ENCODE data around the gene KRT78.

Gene KRT78

DNA sequence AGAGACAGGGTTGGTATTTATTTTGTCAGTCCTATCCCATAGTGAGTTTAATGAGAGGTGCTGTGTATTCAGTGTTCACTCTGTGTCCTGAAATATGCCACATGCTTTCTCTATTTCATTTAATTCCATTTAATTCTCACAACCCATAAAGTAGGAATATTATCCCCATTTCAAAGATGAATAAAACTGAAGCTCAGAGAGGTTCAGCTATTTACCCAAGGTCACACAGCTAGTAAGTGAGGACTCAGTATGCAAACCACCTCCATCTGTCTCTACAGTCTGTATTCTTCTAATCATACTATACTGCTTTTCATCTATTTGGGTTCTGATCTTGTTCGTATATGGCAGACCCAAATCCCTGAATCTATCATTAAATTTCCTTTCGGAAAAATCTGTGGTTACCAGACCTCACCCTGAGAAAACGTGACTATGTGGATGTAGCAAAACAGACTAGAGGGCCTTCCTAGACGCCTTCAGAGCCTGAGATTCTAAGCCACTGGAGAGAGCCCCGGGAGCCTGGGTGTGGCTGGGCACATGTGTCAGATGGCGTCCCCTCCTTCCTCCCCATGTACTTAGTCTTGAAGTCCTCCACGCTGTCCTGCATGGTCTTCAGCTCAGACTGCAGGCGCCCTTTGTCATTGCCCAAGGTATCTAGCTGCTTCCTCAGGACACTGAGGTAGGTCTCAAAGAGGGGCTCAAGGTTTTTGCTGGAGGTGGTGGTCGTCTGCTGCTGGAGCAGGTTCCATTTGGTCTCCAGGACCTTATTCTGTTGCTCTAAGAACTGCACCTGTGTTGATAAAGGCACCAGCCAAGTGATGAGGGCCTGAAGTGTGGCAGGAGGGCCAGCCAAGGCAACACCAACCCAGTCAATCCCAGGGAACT lies 37.4 kb downstream of the KRT78 start:
- TF ChIP-seq MYC (IDR thresholded peaks at IDR 0.05; ENCODE audit: low read depth, low read length) (no peak), CTCF (IDR thresholded peaks at IDR 0.05; ENCODE audit: low read depth, low read length) (no peak), POLR2A (IDR thresholded peaks at IDR 0.05; ENCODE audit: extremely low read depth, insufficient read length) (no peak)
- TF ChIP-seq, protein P1, sequence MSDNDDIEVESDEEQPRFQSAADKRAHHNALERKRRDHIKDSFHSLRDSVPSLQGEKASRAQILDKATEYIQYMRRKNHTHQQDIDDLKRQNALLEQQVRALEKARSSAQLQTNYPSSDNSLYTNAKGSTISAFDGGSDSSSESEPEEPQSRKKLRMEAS (IDR thresholded peaks at IDR 0.05; ENCODE audit: low read depth, low read length), result no peak
- DNase-seq (ENCODE audit: low read depth), result no peak
- no peak overlapping the region for H3K4me3 ChIP-seq (ENCODE audit: low read depth, low read length)

GRCh38 chr12:52810554-52810953 lies 38.2 kb downstream of the KRT78 start:
- no peak for DNase-seq (ENCODE audit: low read depth)
- H3K4me3 ChIP-seq (ENCODE audit: low read depth, low read length), result no peak overlapping the region
- TF ChIP-seq CTCF (IDR thresholded peaks at IDR 0.05; ENCODE audit: low read depth, low read length), result no peak

GRCh38 chr12:52809166-52809565 lies 39.6 kb downstream of the KRT78 start:
- no peak for DNase-seq (ENCODE audit: low read depth)
- H3K4me3 ChIP-seq (ENCODE audit: low read depth, low read length), result no peak overlapping the region
- no peak for TF ChIP-seq CTCF (IDR thresholded peaks at IDR 0.05; ENCODE audit: low read depth, low read length)
- no peak for TF ChIP-seq MYC (IDR thresholded peaks at IDR 0.05; ENCODE audit: low read depth, low read length)
- TF ChIP-seq, protein P1 (IDR thresholded peaks at IDR 0.05; ENCODE audit: low read depth, low read length), result no peak
- no peak for TF ChIP-seq POLR2A (IDR thresholded peaks at IDR 0.05; ENCODE audit: extremely low read depth, insufficient read length)

DNA sequence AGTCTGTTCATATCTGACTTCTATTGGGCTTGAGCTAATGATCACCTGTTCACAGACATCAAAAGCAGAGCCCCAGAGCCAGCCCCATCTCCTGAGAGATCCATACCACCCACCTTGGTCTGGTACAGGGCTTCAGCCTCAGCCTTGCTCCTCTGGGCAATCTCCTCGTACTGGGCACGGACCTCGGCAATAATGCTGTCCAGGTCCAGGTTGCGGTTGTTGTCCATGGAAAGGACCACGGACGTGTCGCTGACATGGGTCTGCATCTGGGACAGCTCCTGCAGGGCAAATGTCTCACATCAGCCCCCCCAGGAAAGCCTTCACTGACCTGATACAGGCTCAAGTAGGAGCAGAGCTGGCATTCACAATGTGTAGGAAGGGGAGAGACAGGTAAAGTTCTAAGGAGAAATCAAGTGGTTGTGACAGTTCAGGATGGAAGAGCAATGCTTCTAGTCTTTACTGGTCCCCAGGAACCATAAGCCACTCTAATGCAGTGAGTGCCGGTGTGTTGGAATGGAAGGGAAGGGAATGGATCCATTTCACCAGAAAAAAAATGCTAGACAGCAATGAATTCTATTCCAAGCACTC lies 40.1 kb downstream of the KRT78 start:
- TF ChIP-seq, protein P1 (IDR thresholded peaks at IDR 0.05; ENCODE audit: low read depth, low read length), result no peak
- no peak for TF ChIP-seq CTCF (IDR thresholded peaks at IDR 0.05; ENCODE audit: low read depth, low read length)
- no peak for TF ChIP-seq MYC (IDR thresholded peaks at IDR 0.05; ENCODE audit: low read depth, low read length)
- TF ChIP-seq POLR2A (IDR thresholded peaks at IDR 0.05; ENCODE audit: extremely low read depth, insufficient read length), result no peak
- no peak overlapping the region for H3K4me3 ChIP-seq (ENCODE audit: low read depth, low read length)
- DNase-seq (ENCODE audit: low read depth), result no peak

GRCh38 chr12:52807544-52808470 lies 41.0 kb downstream of the KRT78 start:
- TF ChIP-seq CTCF (IDR thresholded peaks at IDR 0.05; ENCODE audit: low read depth, low read length), result no peak
- TF ChIP-seq, protein P1 (IDR thresholded peaks at IDR 0.05; ENCODE audit: low read depth, low read length), result no peak

More at GRCh38 chr12:52807544-52808470, 41.0 kb downstream of the KRT78 start:
- no peak for DNase-seq (ENCODE audit: low read depth)
- H3K4me3 ChIP-seq (ENCODE audit: low read depth, low read length), result no peak overlapping the region

All from NB4 (cell line).